Right lobe of liver (tissue), 6 donors: ENCODE measurements around the gene CYP27C1. TPM values are rescaled to one million over a fixed set of nuclear protein-coding genes. Genes with fewer than 3 reads are reported as not detected.

Experiments
- ATAC-seq, 4 donors: fragments of 200-7000 bp; cut with Tn5 transposase; one replicate each; pipeline ENCODE4 v1.9.1; 2020; ENCODE audit warnings: mild to moderate bottlenecking in 4 of 4, moderate library complexity in 4 of 4
- DNase-seq, 3 donors: peaks; one replicate each; pipeline ENCODE4 v3.0.0-alpha.2; 2020
- H3K27ac ChIP-seq, 3 donors: fragments of 200-600 bp; one replicate each; pipeline ENCODE4 v1.8.0; 2022
- H3K27me3 ChIP-seq, 2 donors: fragments of 200-600 bp; one replicate each; pipeline ENCODE4 v1.8.0; 2022
- H3K36me3 ChIP-seq, 4 donors: fragments of 200-600 bp; sonication (generic) in 1 of 4; one replicate each; pipeline versions ENCODE4 v1.5.1 to v1.8.0; 2017 to 2022; ENCODE audit warnings: control low read depth in 1 of 4
- H3K4me1 ChIP-seq, 4 donors: fragments of 200-600 bp; sonication (generic) in 1 of 4; one replicate each; pipeline versions ENCODE4 v1.5.1 to v1.8.0; 2017 to 2022; ENCODE audit warnings: control low read depth in 1 of 4
- H3K4me3 ChIP-seq, 3 donors: fragments of 200-600 bp; one replicate each; pipeline ENCODE4 v1.8.0; 2022
- H3K9me3 ChIP-seq, 4 donors: fragments of 200-600 bp; sonication (generic) in 1 of 4; one replicate each; pipeline versions ENCODE4 v1.5.1 to v1.8.0; 2017 to 2022; ENCODE audit warnings: control low read depth in 1 of 4
- CTCF ChIP-seq, 4 donors: fragments of 200-600 bp in 3 of 4; fragments of 450-650 bp in 1 of 4; IDR thresholded peaks; one replicate each; pipeline versions ENCODE4 v1.5.1 to v1.8.0; 2016 to 2022; ENCODE audit warnings: antibody characterized with exemption in 4 of 4, mild to moderate bottlenecking in 2 of 4
- POLR2A ChIP-seq: fragments of 450-650 bp; IDR thresholded peaks from one replicate; pipeline ENCODE4 v1.6.1; 2017; ENCODE audit warnings: antibody characterized with exemption, mild to moderate bottlenecking
- WGBS: methylation state at CpG from one replicate; pipeline ENCODE4 v1.1.6; 2018; ENCODE audit warnings: low coverage, low lambda C conversion rate; ENCODE audit not compliant: insufficient coverage; ENCODE audit errors: missing lambda C conversion rate; 5-methylcytosine and 5-hydroxymethylcytosine counted together
- intact Hi-C, 2 donors: fragments of 100-400 bp; cut with DNase I; formaldehyde crosslinking; loops; one replicate each; pipeline versions ENCODE4 v1.11.2 to v1.14.1; 2022
- total RNA-seq, 6 experiments: library from RNA; depleted of rRNA in 2 of 6; stranded (reverse); fragments of >200 nt in 2 of 6; fragmentation: NEBNext Ultra II Directional in 3 of 6; extraction: Animal tissue kit (Norgen Biotek cat#: 25700) in 3 of 6; gene quantifications; one replicate each; pipeline versions ENCODE4 v1.1.0 to v1.2.4, GENCODE V29; 2016 to 2023
- donor health status: DM: no; HTN: yes; CAD: no.
- donor health status: DM: no; HTN: no; CAD: no.
- donor health status: DM: no; HTN: no; CAD: no.
- donor health status: DM: no; HTN: yes; CAD: no.
- donor health status: DM: no; HTN: yes; CAD: no.

CYP27C1 gene
- total RNA-seq, 6 experiments from 2014 or later = 0.05 TPM; not detected in 5

- H3K36me3 ChIP-seq = no peaks in the 10 kb centered on the region
- TF ChIP-seq POLR2A = no peak
- no peak for TF ChIP-seq CTCF (IDR thresholded peaks at IDR 0.05)
- no peak for ATAC-seq
- no peak for DNase-seq
- intact Hi-C loops = no loop called here
- WGBS = 83% methylated on average over 15 of the region's 15 CpGs
- no peaks in the 10 kb centered on the region for H3K9me3 ChIP-seq
- no peaks in the 10 kb centered on the region for H3K27me3 ChIP-seq
- H3K27ac ChIP-seq = no peak overlapping the region
- H3K4me1 ChIP-seq = peaks cover 0 to 41% (median 16%) of the 10 kb centered on the region in 4 donors
- no peak overlapping the region for H3K4me3 ChIP-seq
Measured at GRCh38 chr2:127169066-127169660, 50.9 kb downstream of the CYP27C1 start.

GRCh38 chr2:127166231-127166860, 53.8 kb downstream of the CYP27C1 start:
- 16% methylated on average over 9 of the region's 12 CpGs for WGBS
- DNase-seq (peak; percentile 47 to 64 (median 61)), ATAC-seq (peak; percentile 23 to 67 (median 58))
- H3K9me3 ChIP-seq = no peaks in the 10 kb centered on the region
- TF ChIP-seq POLR2A (no peak), CTCF (IDR thresholded peaks at IDR 0.05) (no peak)
- no peaks in the 10 kb centered on the region for H3K36me3 ChIP-seq
- H3K27me3 ChIP-seq = no peaks in the 10 kb centered on the region
- intact Hi-C loops = no loop called here
- peak overlapping the region in 1 of 3 donors; percentile 4 for H3K27ac ChIP-seq
- peaks cover 0 to 41% (median 16%) of the 10 kb centered on the region in 4 donors for H3K4me1 ChIP-seq
- H3K4me3 ChIP-seq = no peak overlapping the region

GRCh38 chr2:127165539-127165935, 54.6 kb downstream of the CYP27C1 start:
- ATAC-seq = peak; percentile 47 to 76 (median 66)
- H3K36me3 ChIP-seq = no peaks in the 10 kb centered on the region
- no peak overlapping the region for H3K4me3 ChIP-seq
- H3K27me3 ChIP-seq = no peaks in the 10 kb centered on the region
- peak overlapping the region in 1 of 3 donors; percentile 4 for H3K27ac ChIP-seq
- WGBS = 20% methylated on average over 1 of the region's 3 CpGs
- H3K4me1 ChIP-seq = peaks cover 0 to 34% (median 13%) of the 10 kb centered on the region in 4 donors
- intact Hi-C loops = no loop called here
- no peaks in the 10 kb centered on the region for H3K9me3 ChIP-seq
- DNase-seq = peak; percentile 55 to 70 (median 65)
- TF ChIP-seq CTCF (IDR thresholded peaks at IDR 0.05) = no peak
- TF ChIP-seq POLR2A = no peak

GRCh38 chr2:127164761-127165538, 55.1 kb downstream of the CYP27C1 start:
- Histone ChIP-seq H3K9me3 (no peaks in the 10 kb centered on the region), H3K27me3 (no peaks in the 10 kb centered on the region), H3K4me3 (no peak overlapping the region), H3K4me1 (peaks cover 0 to 28% (median 10%) of the 10 kb centered on the region in 4 donors), H3K27ac (peak overlapping the region in 1 of 3 donors; percentile 4), H3K36me3 (no peaks in the 10 kb centered on the region)
- intact Hi-C loops = no loop called here
- 100% methylated on average over 2 of the region's 11 CpGs for WGBS
- no peak for DNase-seq
- no peak for TF ChIP-seq POLR2A
- no peak for TF ChIP-seq CTCF (IDR thresholded peaks at IDR 0.05)
- ATAC-seq = no peak
